OCI-LY3 (cell line): ENCODE data around the gene CPED1.

ENCODE experiments used
- H2AFZ ChIP-seq: fragments of 200-600, 300-600 bp; shearing (Covaris generic); 2 replicates; pipeline ENCODE4 v1.6.0; 2014; ENCODE audit warnings: antibody characterized with exemption, low read depth, low read length
- H3K27ac ChIP-seq: fragments of 200-600, 300-600 bp; sonication (generic); 2 replicates; pipeline ENCODE4 v1.5.1; 2014; ENCODE audit warnings: mild to moderate bottlenecking, low read length, moderate library complexity, mixed read lengths
- H3K27me3 ChIP-seq: fragments of 200-600, 300-600 bp; sonication (generic); 2 replicates; pipeline ENCODE4 v1.6.1; 2014; ENCODE audit warnings: low read depth, low read length, mixed read lengths
- H3K36me3 ChIP-seq: fragments of 200-600, 300-600 bp; sonication (generic); replicated peaks from 2 replicates; pipeline ENCODE3; 2014; ENCODE audit warnings: low read depth, low read length, mixed read lengths
- H3K4me1 ChIP-seq: fragments of 300-600, 200-600 bp; sonication (generic); 2 replicates; pipeline ENCODE4 v1.6.1; 2014; ENCODE audit warnings: low read length, mixed read lengths
- H3K4me2 ChIP-seq: fragments of 200-600, 300-600 bp; sonication (generic); 2 replicates; pipeline ENCODE4 v1.6.1; 2014; ENCODE audit warnings: low read length, mixed read lengths
- H3K4me3 ChIP-seq: fragments of 300-600, 200-600 bp; sonication (generic); 2 replicates; pipeline ENCODE4 v1.5.1; 2014; ENCODE audit warnings: antibody characterized with exemption, mild to moderate bottlenecking, low read length, moderate library complexity
- H3K79me2 ChIP-seq: fragments of 300-600, 200-600 bp; shearing (Covaris generic); 2 replicates; pipeline ENCODE4 v1.6.1; 2014; ENCODE audit warnings: mild to moderate bottlenecking, low read length, mixed read lengths
- H3K9ac ChIP-seq: fragments of 300-600, 200-600 bp; shearing (Covaris generic); 2 replicates; pipeline ENCODE4 v1.6.0; 2014; ENCODE audit warnings: mild to moderate bottlenecking, low read length, moderate library complexity
- H3K9me3 ChIP-seq: fragments of 200-600, 300-600 bp; shearing (Covaris generic); 2 replicates; pipeline ENCODE4 v1.6.1; 2014; ENCODE audit warnings: low read length, mixed read lengths; ENCODE audit not compliant: insufficient read depth
- H4K20me1 ChIP-seq: fragments of 200-600, 300-600 bp; sonication (generic); 2 replicates; pipeline ENCODE4 v1.6.1; 2016; ENCODE audit warnings: low read length, mixed read lengths; ENCODE audit not compliant: insufficient read depth
- CTCF ChIP-seq: fragments of 200-600, 300-600 bp; sonication (generic); IDR thresholded peaks from 2 replicates; pipeline ENCODE4 v1.5.1; 2014; ENCODE audit warnings: antibody characterized with exemption, low read length, low read depth
- EZH2phosphoT487 ChIP-seq: fragments of 200-600 bp; shearing (Covaris generic); IDR thresholded peaks from 2 replicates; pipeline ENCODE4 v1.6.1; 2018; ENCODE audit warnings: antibody characterized with exemption, mixed run types, low read depth

Gene CPED1

DNA sequence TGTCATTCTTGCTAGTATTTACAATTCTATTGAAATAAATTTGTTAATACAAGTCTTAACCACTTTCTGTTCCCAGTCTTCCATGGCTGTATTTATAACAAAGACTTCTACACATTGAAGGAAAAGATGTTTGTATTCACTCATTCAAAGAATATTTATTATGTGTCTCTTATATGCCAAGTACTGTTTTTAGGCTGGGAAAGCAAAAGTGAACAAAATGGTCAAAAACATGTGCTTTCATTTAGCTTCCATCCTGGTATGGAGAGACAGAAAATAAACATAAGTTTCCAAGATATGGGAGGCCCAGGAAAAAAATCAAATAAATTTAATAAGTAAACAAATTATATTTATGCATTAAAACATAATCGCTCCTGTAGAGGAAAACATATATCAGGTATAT is 22.9 kb downstream of the CPED1 start:
- no peaks in the 10 kb centered on the region for H4K20me1 ChIP-seq
- H3K27me3 ChIP-seq = peaks cover 19% of the 10 kb centered on the region

DNA sequence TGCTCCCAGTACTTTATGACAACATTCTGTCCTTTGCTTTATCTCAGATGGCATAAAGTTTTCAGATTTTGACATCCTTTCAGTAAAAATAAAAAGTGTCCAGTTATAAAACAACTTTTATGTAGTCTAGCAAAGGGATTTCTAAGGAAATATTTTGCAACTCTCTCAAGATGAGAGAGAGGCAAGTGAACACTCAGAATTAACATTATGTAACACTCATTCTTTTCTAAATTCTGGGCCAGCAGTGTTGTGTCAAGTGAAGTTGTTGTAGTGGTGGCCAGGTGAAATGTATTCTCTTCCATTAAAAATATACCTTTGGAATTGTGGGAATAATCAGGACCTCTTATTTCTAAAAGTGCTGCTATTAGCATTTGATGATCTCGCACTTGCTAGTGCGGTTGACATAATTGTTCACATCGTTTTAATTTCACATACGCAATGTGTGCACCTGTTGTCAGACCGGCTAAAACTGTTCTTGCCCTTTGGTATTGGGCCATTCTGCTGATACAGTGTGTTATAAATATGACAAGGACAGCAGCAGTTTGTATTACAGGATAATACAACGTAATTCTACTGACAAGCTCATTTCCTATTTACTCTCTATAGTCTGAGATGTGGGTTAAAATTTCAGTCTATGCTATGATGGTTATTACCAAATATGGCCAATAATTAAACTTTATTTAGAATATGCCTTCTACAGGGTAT is 23.8 kb downstream of the CPED1 start:
- peaks cover 12% of the 10 kb centered on the region; the same call in 1 of the 2 replicates for H3K27me3 ChIP-seq
- H3K4me1 ChIP-seq = no peaks in the 10 kb centered on the region
- H2AFZ ChIP-seq = no peak overlapping the region
- no peak overlapping the region for H3K4me2 ChIP-seq
- H3K4me3 ChIP-seq = no peak overlapping the region
- no peaks in the 10 kb centered on the region for H3K79me2 ChIP-seq
- H3K36me3 ChIP-seq = no peaks in the 10 kb centered on the region
- TF ChIP-seq CTCF (no peak), EZH2phosphoT487 (no peak)
- no peaks in the 10 kb centered on the region for H4K20me1 ChIP-seq
- H3K9ac ChIP-seq = no peak overlapping the region
- H3K9me3 ChIP-seq = no peaks in the 10 kb centered on the region
- no peak overlapping the region for H3K27ac ChIP-seq

More for the DNA sequence above, 22.9 kb downstream of the CPED1 start:
- TF ChIP-seq CTCF (no peak), EZH2phosphoT487 (no peak)
- Histone ChIP-seq H2AFZ (no peak overlapping the region), H3K36me3 (no peaks in the 10 kb centered on the region), H3K9ac (no peak overlapping the region), H3K4me3 (no peak overlapping the region), H3K27ac (no peak overlapping the region), H3K9me3 (no peaks in the 10 kb centered on the region), H3K4me1 (no peaks in the 10 kb centered on the region), H3K4me2 (no peak overlapping the region), H3K79me2 (no peaks in the 10 kb centered on the region)

DNA sequence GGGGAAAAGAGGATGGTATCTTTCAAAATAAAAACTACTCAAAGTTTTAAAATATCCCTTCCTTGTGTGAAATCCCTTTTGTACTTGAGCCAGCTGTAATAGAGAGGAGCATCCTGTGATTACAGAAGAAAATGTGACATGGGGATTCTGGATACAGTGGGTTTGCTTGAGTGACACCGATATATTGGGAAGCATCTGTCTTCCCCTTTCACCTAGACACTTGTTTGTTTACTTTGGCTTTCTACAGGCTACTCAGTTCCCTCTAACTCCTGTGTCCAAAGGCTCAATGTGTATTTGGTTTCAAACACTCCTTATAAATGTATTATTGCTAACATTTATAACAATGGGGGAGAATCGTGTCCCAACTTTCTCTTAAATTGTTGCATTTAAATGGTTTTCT is 24.4 kb downstream of the CPED1 start:
- Histone ChIP-seq H3K27ac (no peak overlapping the region), H4K20me1 (no peaks in the 10 kb centered on the region), H3K9me3 (no peaks in the 10 kb centered on the region), H3K4me2 (no peak overlapping the region), H3K4me3 (no peak overlapping the region), H2AFZ (no peak overlapping the region), H3K36me3 (no peaks in the 10 kb centered on the region), H3K9ac (no peak overlapping the region), H3K79me2 (no peaks in the 10 kb centered on the region), H3K27me3 (peaks cover 12% of the 10 kb centered on the region; the same call in 1 of the 2 replicates), H3K4me1 (no peaks in the 10 kb centered on the region)
- TF ChIP-seq EZH2phosphoT487 = no peak

GRCh38 chr7:121015560-121015959 is 27.0 kb downstream of the CPED1 start:
- H3K9me3 ChIP-seq = no peaks in the 10 kb centered on the region
- no peak for TF ChIP-seq CTCF
- TF ChIP-seq EZH2phosphoT487 = no peak
- peaks cover 7% of the 10 kb centered on the region; the same call in 1 of the 2 replicates for H3K4me1 ChIP-seq
- no peak overlapping the region for H3K27ac ChIP-seq
- H3K79me2 ChIP-seq = no peaks in the 10 kb centered on the region
- H2AFZ ChIP-seq = no peak overlapping the region
- no peaks in the 10 kb centered on the region for H3K36me3 ChIP-seq
- H3K9ac ChIP-seq = no peak overlapping the region
- peaks cover 5% of the 10 kb centered on the region; the same call in 1 of the 2 replicates for H3K27me3 ChIP-seq
- H4K20me1 ChIP-seq = no peaks in the 10 kb centered on the region
- no peak overlapping the region for H3K4me2 ChIP-seq
- no peak overlapping the region for H3K4me3 ChIP-seq
